ENCODE data around the gene GAS2. TPM values are rescaled to one million over a fixed set of nuclear protein-coding genes. Genes with fewer than 3 reads are reported as not detected.

Gene GAS2
- polyA plus RNA-seq: 14.6 and 17.1 TPM in 2 replicates

DNA sequence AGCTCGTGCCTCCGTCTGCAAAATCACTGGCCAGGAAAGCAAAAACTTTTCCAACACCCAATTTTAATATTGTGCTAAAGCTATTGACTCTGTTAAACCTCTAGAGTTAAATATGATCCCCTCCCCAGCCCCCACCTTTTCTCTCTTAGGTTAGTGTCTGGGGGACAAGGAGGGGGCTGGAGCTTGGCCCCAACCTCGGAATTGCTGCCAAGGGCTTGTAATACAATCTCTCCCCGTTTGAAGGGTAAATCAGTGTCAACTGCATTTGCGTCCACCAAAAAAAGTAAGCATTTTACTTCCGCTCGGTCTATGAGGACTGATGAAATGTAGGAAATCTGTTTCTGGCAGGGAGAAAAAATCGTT is at the start of gene GAS2:
Gene GAS2, plus strand, starts transcription at position 287 of the 363 bp plus-strand sequence. CDS start 8,259 bp downstream, outside the sequence.

DNA sequence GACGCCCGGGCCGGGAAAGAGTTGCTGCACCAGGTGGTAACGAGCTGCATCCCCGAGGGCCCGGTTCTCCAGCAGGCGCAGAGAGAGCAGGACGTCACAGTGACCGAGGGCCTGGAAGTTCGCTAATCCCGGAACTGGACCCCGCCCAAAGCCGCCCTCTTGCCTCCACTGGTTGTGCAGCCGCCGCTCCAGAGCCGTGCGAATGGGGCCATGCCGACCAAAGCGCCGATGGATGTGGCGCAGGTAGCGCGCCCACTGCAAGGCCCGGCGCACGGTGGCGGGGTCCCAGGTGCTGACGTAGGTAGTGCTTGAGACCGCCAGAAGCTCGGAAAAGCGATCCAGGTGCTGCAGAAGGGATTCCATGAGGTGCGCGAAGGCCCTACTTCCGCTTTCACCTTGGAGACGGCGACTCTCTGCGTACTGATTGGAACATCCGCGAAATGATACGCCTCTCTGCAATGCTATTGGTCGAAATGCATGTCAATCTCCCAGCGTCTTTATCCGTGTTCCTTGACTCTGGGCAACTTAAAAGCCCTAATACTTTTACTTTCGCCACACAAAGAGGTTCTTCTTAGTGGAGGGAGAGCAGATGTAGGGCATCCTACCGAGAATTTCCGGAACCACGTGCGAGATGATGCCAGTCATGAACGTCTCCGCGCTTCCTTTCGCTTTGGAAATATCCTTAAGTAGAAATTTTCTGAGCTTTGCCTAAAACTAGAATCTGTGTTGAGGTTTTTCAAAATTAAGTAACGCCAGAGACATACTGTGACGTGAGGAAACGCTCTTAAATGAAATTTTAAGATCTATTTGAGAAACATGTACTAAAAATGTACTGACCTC is 40.7 kb upstream of the GAS2 start, which contains the start of gene FANCF:
Gene FANCF, minus strand, starts transcription at position 376 of the 840 bp plus-strand sequence. Its CDS starts 13 bp downstream, at position 363.

DNA sequence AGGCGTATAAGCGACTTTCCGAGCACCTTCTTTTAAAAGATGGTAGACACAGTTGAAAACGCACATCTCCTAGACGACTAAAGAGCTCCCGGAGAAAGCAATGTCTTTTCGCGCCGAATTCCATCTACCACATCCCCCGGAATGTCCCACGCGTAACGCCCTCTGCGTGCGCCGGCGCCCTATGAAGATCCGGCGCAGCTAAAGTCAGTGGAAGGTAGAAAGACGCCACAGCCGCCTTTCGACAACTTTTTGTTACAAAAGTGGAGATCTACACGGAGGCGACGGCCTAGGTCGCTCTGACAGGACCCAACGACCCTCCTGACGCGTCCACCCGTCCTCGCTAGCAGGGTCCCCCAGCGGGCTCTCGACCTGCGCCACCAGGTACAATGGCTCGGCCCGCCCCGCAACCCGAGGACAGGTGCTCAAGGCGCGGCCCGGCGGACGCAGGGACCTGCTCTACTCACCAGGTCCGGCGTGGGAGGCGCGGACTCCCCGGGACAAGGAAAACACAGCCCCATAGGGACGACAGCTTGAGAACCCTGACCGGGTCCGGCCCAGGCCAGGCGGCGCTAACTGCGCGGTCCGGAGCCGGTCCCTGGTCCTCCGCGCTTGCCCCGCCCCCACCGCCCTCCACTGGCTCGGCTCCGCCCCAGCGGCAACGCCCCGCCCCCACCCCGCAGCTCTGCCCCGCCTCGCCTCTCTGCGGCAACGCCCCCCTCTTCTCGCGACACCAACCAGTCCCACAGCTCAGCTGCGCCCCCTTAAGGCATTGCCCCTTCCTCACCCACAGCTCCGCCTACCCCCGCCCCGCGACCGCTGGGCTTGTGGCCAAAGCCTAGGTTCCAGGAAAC is 163.0 kb downstream of the GAS2 start, which contains the start of gene SVIP:
Gene SVIP, minus strand, starts transcription at position 571 of the 851 bp plus-strand sequence. Its CDS starts 53 bp downstream, at position 518.

DNA sequence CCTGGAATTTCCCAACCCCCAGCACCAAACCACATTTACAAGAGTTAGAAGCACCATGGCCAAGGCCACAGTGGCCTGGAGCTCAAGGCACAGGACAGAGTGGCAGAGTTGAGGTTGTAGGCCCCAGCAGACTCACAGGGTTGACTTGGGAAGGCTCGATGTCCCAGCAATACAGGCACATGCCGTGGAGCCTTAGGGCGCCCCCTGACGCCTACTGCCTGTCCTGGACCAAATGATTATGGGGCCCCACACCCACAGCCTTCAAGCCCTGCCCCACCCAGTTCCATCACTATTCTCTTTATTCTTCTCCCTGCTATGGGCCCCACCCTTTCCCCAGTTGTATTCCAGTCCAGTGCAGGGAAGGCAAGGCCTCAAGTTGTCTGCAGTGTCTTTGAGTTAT is 193.8 kb downstream of the GAS2 start, which contains the start of gene CCDC179:
Gene CCDC179, minus strand, starts transcription at position 234 of the 400 bp plus-strand sequence. Its CDS starts 53 bp downstream, at position 181.

Other genes with a start within 250 kb of the GAS2 start
- gene FANCF, start 40.8 kb upstream of the GAS2 start, polyA plus RNA-seq: 2.6 and 4.6 TPM in 2 replicates
- 44.9 and 48.0 TPM in 2 replicates for gene SVIP, start 163.2 kb downstream of the GAS2 start, polyA plus RNA-seq
- not detected in 2 replicates for gene CCDC179, start 193.9 kb downstream of the GAS2 start, polyA plus RNA-seq

Measured in Purkinje cell (primary cell).